GM12891 (cell line): Measurements from ENCODE around the gene FHIT.

Experiments used
- POLR2A ChIP-seq: IDR thresholded peaks from 2 replicates; pipeline ENCODE4 v1.6.1; 2011; ENCODE audit warnings: low read depth, low read length, control low read depth
- POLR2AphosphoS5 ChIP-seq: IDR thresholded peaks from 2 replicates; pipeline ENCODE4 v1.6.1; 2011; ENCODE audit warnings: low read depth, low read length, control low read depth
- POU2F2 ChIP-seq: IDR thresholded peaks from 2 replicates; pipeline ENCODE4 v1.6.1; 2011; ENCODE audit warnings: low read depth, mild to moderate bottlenecking, control low read depth, low read length, moderate library complexity
- SPI1 ChIP-seq: IDR thresholded peaks from 2 replicates; pipeline ENCODE4 v1.6.1; 2011; ENCODE audit warnings: low read depth, low read length, control low read depth
- TAF1 ChIP-seq: IDR thresholded peaks from 2 replicates; pipeline ENCODE4 v1.6.1; 2011; ENCODE audit warnings: low read depth, low read length, control low read depth

DNA sequence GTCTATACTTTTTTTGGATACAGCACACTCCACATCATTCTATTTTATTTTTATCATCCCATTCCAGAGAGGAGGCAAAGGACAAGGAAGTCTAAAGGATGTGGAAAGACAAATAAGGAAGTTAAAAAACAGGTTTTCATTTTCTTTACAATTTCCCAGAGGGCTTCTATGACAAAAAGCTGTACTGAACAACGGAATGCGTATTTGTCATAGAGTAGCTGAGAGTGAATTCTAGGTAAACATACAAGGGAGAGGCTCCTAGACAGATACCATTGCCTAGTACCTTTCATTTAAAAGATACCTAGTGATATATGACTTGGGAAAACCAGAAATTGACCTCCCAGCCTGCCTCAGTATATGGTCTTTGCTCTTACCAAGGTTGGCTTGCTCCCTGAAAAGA, 341.7 kb downstream of the FHIT start:
- TF ChIP-seq POLR2AphosphoS5 = no peak
- TF ChIP-seq POLR2A = no peak
- no peak for TF ChIP-seq TAF1
- TF ChIP-seq SPI1 = no peak
- no peak for TF ChIP-seq POU2F2
